CD4-positive, alpha-beta T cell treated with Interleukin-17A for 4 hours (primary cell): ENCODE data around the gene CSRP1.
A peak's percentile ranks its signal among the peaks of the same experiment; 100 is the strongest.
"Not testable (repeated sequence)": the region's sequence is repeated elsewhere in the genome, so short reads cannot be mapped to it uniquely, and the experiment has no call there.

Source experiments
- DNase-seq: peaks from one replicate; pipeline ENCODE4 v3.0.0-alpha.2; 2020; ENCODE audit warnings: mixed read lengths

The CSRP1 gene

DNA sequence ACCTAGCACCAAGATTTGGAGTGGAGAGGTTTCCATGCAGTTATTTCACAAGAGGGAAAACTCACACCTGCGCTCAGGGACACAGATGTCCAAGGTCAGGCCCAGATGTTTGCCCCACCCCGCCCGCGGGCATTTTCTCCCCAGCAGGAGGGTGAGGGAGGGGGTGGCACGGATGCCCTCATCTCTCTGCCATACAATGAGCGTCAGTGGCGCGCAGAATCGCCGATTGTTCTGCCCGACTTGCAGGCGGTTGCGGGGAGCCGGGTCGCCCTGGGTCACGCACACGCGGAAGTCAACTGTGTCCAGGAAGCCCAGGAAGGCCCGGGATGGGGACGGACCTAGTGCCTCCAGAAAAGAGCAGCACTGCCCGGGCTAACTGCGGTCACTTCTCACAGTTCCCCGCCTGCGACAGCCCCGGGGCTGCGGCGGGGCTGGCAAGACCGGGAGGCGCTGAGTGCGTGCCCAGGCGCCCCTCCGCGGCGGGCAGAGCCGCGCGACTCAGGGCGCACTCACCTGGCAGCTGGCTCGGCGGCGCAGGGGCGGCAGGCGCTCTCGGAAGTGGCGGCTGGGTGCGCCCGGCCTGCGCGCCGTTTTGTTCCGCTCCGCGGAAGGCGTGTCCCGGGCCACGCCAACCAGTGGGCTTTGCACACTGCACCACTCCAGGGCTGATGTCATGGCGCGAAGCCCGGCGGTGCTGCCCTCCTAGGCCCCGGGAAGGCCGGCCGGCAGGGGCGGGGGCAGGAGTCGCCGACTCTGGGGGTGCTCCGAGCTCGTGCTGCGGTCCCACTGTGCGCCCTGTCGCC lies at the start of gene CSRP1:
Gene CSRP1, minus strand, starts transcription at position 567 of the 803 bp plus-strand sequence. CDS start 10,820 bp downstream, outside the sequence.
- peak; percentile 85 for DNase-seq

- no peak for DNase-seq
Observed at GRCh38 chr1:201555593-201555945, 48.6 kb upstream of the CSRP1 start.

DNA sequence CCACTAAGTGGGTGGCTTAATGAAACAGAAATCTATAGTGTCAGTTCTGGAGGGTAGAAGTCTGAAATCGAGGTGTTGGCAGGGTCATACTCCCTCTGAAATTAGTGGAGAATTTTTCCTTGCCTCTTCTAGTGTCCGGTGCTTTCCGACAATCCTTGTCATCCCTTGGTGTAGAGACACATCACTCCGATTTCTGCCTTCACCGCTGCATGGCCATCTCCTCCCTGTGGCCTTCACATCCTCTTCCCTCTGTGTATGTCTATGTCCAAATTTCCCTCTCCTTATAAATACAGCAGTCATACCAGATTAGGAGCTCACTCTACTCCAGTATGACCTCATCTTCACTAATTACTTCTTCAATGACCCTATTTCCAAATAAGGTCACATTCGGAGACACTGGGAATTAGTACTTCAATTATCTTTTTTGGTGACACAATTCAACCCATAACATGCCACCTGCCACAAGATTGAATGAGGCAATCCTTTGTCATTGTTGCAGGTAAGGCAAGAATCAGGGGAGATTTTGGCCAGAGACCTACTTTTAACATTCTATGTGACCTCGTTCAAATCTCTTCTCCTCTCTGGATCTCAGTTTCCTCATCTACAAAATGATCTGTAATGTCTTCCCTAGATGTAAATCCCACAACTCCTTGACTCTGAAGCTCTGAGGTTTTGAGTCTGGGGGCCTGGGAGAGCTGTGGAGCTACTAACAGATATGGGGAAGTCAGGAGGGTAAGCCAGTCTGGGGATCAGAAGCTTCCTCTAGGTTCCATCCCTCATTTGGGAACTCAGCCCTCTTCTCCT lies 48.1 kb upstream of the CSRP1 start:
- DNase-seq: no peak

DNA sequence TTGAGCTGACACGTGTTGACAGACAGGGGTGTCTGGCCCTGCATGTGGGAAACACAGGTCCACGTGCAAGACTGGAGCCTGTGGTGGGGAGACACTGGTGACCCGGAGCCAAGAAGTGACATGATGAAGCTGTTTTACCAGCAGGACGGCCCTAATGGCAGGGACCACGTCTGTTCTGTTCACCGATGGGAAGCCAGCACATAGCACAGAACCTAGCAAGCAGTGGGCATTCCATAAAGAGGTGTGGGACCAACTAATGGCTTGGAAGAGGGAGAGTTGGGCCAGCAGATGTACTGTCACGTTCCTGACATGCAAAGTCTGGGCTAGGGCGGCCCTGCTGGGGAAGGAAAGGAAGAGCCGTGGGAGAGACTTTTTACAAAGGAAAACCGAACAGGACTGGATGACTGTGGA lies 47.3 kb upstream of the CSRP1 start:
- DNase-seq: no peak

GRCh38 chr1:201553496-201554189 lies 46.7 kb upstream of the CSRP1 start:
- no peak for DNase-seq

GRCh38 chr1:201552941-201553351 lies 46.0 kb upstream of the CSRP1 start:
- no peak for DNase-seq

DNA sequence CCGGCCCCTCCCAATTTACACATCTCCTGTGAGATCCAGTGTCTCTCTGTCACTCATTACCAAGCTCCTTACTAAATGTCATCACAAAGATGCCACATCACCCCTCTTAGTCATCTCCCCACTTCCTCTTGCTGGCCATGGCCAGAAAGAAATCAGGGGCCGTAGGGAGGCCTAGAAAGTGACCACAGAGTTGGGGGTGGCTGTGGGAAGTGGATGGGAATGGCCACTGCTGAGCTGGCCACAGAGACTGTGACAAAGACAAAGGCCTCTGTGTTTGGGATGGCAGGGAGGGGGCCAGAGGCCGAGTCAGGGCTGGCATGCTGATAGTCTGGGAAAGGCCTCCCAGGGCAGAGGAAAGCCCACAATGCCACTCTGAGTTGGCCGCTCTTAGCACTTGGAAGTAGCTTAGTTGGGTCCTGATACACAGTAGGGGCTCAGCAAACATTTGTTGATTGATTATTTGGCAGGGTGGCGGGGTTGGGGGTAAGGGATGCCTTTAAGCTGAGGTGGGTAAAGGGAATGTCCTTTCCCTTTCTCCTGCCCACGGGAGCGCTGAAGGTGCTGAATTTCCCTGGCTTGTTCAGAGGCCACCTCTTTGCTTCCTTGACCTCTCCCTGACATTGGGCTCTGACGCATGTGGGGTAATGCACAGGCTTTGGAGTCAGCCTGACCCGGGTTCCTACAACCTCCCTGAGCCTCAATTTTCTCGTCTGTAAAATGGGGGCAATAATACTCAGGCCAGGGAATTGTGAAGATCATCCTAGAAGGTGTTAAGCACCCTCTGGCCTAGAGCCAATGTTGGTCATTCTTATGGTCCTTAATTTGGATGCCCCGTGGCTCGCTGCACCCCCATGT lies 45.2 kb upstream of the CSRP1 start:
- no peak for DNase-seq

GRCh38 chr1:201551096-201551495 lies 44.2 kb upstream of the CSRP1 start:
- no peak for DNase-seq

GRCh38 chr1:201549522-201549921 lies 42.6 kb upstream of the CSRP1 start:
- not testable (repeated sequence) for DNase-seq

GRCh38 chr1:201545851-201546492 lies 39.0 kb upstream of the CSRP1 start:
- no peak for DNase-seq

DNA sequence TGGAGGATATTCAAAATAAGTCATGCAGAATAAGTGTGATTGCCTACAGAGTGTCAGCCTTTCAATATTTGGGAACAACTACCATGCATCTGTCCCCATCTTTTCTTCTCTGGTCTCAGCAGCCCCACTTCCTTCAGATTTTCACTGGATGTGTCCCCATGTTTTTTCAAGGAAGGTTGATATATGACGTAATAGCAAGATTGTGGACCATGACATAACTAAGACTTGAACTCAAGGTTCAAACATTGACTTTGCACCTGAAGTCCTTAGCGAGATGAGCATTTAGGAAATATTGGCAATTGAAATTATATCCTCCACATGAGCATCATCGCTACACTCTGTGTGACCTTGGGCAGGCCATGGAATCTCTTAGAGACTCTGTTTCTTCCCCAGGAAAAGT lies 37.8 kb upstream of the CSRP1 start:
- DNase-seq: no peak

GRCh38 chr1:201543871-201544642 lies 37.1 kb upstream of the CSRP1 start:
- no peak for DNase-seq

DNA sequence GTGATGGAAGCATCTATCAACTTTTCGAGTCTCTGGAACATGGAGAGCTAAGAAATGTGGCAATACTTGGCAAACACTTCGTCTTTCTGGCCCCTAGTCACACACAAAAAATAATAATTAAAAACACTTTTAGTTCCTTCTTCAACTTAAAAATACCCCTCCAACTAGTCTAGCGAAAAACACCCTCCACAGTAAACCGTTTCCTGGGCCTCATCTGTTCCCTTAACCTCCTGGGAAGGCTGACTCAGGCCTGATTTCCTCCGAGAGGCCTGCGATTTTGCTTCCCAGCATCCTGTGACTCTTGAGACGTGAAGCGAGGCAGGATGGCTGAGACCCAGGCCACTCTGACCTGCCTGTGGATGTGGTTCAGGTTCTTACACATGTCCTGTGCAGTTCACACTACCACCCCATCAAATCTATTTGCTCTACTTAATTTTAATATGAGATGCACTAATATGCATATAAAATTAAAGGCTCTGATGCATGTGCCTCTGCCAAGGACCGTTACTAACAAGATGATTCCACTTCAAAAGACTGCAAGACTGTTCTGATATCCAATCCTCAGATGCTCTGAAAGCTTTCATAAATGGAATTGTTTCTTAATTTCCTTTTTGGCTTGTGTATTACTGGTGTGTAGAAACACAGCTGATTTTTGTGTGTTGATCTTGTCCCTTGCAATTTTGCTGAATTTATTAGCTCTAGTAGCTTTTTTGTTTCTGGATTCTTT lies 35.5 kb upstream of the CSRP1 start:
- DNase-seq: no peak

DNA sequence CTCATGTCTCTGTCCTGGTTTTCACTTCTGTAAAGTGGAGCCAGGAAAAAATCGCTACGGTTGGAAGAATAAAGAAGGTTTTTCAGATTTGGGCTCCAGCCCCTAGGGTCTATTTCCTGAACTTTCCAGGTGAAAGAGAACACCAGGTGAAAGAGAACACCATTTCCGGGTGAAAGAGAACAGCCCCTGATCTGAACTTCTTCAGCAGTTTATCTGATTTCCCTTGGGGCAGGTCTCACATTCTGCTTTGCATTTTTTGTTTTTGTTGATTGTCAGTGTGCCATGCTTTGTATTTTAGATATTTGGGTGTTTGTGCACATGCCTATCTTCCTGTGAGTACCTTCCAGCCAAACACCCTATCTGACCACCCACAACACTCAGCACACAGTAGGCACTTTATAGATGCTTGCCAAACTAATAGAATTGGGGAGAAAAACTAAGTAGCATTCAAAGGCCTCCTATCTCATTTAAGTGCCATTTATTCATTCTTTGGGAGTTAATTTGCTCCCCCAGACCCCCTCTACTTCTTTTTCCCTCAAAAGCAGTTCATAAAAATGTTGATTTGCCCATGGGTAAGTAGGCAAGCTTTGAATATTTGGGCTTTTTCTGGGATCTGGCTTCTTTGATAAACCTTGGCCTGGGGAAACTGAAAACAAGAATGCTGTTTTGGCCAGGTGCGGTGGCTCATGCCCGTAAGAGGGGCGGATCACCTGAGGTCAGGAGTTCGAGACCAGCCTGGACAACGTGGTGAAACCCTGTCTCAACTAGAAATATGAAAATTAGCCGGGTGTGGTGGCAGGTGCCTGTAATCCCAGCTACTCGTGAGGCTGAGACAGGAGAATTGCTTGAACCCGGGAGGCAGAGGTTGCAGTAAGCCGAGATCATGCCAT lies 34.2 kb upstream of the CSRP1 start:
- no peak for DNase-seq

- DNase-seq: no peak
Observed at GRCh38 chr1:201539561-201540431, 32.9 kb upstream of the CSRP1 start.

DNA sequence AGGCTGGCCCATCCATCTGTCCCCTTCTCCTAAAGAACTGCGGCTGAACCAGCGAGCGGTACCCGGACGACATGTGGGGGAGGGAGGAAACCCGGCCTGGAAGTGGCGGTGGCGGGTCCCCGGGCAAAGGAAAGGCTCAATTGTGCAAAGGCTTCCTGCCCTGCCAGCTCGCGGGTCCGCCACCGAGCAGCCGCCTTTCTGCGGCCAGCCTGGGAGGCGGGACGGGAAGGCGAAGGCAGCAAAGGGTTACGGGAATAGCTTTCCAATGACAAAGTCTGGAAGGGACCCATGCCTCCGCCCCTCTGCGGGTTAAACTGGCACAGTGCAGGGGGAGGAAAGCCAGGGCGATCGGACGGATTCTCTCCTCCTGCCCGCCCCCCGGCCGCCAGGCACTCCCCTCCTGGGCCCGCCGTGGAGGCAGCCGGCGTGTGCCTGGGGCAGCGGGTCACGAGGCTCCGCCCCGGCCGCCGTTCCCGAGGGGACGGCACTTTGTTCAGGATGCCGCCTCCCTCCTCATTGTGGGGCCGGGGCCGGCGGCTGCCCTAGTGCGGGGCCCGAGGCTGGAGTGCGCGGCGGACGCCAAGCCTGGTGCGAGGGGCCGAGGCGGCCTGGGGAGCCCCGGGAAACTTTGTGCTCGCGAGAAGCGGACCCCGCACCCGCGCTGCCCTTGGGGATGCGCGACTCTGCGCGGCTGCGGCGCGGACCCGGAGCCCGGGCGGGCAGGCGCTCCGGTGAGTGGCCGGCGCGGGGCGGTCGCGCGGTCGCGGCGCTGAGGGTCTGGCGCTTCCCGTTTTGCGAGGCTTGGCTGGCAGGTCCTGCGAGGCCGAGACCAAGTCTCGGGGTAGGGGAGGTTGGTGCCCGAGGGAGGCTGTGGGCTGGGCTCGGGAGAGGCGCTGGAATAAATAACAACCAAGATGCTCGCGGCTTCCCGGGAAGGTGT lies 32.0 kb upstream of the CSRP1 start, which contains the start of gene NAV1:
Gene NAV1, plus strand, starts transcription at position 516 of the 940 bp plus-strand sequence. CDS start 83,758 bp downstream, outside the sequence.
- no peak for DNase-seq
